ENCODE results near the gene EPS15.

The EPS15 gene

DNA sequence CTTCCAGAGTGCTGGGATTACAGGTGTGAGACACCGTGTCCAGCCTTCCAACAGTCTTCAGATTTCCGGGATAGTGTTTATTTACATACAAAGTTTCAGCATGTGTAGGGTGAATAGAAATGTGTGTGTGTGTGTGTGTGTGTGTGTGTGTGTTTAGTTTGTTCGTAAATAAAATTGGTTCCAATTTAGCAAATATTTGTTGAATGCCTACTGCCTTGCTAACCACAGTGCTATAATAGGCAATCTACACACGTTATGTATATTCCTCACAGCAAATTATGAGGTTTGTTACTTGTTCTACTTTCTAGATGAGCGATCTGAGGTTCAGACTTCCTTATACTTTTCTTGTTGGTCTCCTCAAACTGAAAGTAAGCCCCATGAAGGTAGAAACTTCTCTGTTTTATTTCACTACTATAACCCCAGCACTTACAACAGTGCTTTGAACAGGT lies 32.8 kb upstream of the EPS15 start:
- H3K36me3 ChIP-seq (replicated peaks), result no peaks in the 10 kb centered on the region
- H3K4me3 ChIP-seq (ENCODE audit: low read depth, low read length), result no peak overlapping the region
- in situ Hi-C loops (cut with HindIII; ENCODE audit: low pct_ligation_motif_present, low sequenced_read_pairs), result no loop called here
- no peak overlapping the region for H3K27ac ChIP-seq
- no peaks in the 10 kb centered on the region for H3K27me3 ChIP-seq (replicated peaks)
- TF ChIP-seq, protein P1, sequence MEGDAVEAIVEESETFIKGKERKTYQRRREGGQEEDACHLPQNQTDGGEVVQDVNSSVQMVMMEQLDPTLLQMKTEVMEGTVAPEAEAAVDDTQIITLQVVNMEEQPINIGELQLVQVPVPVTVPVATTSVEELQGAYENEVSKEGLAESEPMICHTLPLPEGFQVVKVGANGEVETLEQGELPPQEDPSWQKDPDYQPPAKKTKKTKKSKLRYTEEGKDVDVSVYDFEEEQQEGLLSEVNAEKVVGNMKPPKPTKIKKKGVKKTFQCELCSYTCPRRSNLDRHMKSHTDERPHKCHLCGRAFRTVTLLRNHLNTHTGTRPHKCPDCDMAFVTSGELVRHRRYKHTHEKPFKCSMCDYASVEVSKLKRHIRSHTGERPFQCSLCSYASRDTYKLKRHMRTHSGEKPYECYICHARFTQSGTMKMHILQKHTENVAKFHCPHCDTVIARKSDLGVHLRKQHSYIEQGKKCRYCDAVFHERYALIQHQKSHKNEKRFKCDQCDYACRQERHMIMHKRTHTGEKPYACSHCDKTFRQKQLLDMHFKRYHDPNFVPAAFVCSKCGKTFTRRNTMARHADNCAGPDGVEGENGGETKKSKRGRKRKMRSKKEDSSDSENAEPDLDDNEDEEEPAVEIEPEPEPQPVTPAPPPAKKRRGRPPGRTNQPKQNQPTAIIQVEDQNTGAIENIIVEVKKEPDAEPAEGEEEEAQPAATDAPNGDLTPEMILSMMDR (IDR thresholded peaks at IDR 0.05; ENCODE audit: low read depth, low read length, missing control alignments), result no peak
- DNase-seq, result no peak

DNA sequence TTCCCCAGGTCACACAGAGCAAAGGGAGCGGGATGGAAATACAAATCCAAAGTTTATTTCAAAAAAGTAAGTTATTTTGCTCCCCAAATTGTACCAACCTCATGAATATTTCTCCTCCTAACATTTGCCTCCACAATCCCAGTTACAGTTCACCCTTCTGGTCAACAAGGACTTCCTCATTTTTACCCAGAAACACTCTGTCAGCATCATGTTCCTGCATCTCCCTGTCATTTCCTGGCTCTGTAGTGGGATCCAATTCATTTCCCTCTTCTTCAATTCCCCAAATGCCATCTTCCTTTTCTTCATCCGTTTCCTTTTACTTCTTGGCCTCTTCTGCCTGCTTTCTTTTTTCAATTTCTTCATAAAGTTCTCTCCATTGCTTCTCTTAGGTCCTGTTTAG lies 32.0 kb upstream of the EPS15 start:
- TF ChIP-seq, protein P1 (IDR thresholded peaks at IDR 0.05; ENCODE audit: low read depth, low read length, missing control alignments), result no peak
- H3K36me3 ChIP-seq (replicated peaks), result no peaks in the 10 kb centered on the region
- no peaks in the 10 kb centered on the region for H3K27me3 ChIP-seq (replicated peaks)
- H3K27ac ChIP-seq, result no peak overlapping the region
- no peak for DNase-seq
- in situ Hi-C loops (cut with HindIII; ENCODE audit: low pct_ligation_motif_present, low sequenced_read_pairs), result no loop called here
- no peak overlapping the region for H3K4me3 ChIP-seq (ENCODE audit: low read depth, low read length)

DNA sequence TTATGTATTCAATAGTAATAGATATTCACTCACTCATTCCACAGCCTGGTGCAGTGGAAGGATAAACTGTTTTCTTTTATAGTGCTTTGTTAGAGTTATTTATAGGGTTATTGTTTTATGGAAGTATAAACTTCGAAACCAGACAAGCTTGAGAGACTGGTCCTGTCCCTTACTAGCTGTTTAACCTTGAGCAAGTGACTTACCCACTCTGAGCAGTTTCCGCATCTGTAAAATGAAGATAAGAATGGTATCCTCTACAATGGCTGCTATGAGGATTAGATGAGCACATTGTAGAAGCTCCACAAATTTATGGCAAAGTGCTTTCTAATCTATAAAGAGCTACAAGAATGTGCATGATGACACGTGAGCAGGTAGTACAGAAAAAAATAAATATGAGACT lies 30.8 kb upstream of the EPS15 start:
- in situ Hi-C loops (cut with HindIII; ENCODE audit: low pct_ligation_motif_present, low sequenced_read_pairs), result no loop called here
- TF ChIP-seq, protein P1 (IDR thresholded peaks at IDR 0.05; ENCODE audit: low read depth, low read length, missing control alignments), result no peak
- no peak overlapping the region for H3K4me3 ChIP-seq (ENCODE audit: low read depth, low read length)
- no peaks in the 10 kb centered on the region for H3K36me3 ChIP-seq (replicated peaks)
- no peak for DNase-seq
- no peak overlapping the region for H3K27ac ChIP-seq
- H3K27me3 ChIP-seq (replicated peaks), result no peaks in the 10 kb centered on the region

DNA sequence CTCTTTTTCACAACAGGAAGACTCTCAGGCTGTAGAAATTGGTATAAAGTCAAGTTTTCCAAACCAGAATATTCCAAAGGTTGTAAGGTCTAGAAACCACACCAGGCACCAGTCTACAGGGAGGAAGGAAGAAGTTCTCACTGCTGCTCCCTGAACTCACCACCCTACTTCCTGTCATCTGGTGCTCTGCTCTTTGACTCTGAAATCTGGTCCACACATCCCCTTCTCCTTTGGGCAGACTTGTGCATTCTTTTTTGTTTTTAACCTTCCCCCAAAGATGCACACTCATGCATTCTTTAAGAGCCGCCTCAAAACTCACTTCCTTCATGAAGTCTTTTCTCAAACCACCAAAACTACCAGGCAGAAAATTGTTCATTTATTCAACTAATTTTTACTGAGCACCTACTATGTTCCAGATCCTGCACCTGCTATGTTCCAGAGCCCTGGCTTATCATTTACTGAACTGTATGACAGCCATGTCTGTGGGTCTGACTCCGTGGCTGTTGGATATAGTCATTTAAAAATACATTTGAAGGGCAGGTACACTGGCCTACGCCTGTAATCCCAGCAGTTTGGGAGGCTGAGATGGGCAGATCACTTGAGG lies 30.1 kb upstream of the EPS15 start:
- no peaks in the 10 kb centered on the region for H3K36me3 ChIP-seq (replicated peaks)
- TF ChIP-seq, protein P1 (IDR thresholded peaks at IDR 0.05; ENCODE audit: low read depth, low read length, missing control alignments), result no peak
- no peak overlapping the region for H3K27ac ChIP-seq
- DNase-seq, result no peak
- H3K4me3 ChIP-seq (ENCODE audit: low read depth, low read length), result no peak overlapping the region
- no peaks in the 10 kb centered on the region for H3K27me3 ChIP-seq (replicated peaks)
- in situ Hi-C loops (cut with HindIII; ENCODE audit: low pct_ligation_motif_present, low sequenced_read_pairs), result no loop called here

DNA sequence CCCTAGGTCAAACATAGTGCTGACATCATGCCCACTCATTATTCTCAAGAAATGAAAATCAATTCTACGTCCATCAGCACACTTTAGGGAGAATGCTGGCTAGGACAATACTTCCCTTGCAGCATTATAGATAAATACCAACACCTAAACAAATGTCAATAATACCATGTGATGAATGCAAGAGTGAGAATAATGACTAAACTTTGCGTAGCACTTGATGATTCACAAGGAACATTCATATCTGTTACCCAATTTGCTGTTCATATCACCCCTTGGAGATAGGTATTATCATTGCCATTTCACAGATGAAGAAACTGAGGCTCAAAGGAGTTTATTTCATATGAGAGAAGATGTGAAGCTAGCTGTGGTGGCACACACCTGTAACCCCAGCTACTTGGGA lies 24.8 kb upstream of the EPS15 start:
- Histone ChIP-seq H3K4me3 (ENCODE audit: low read depth, low read length) (no peak overlapping the region), H3K36me3 (replicated peaks) (no peaks in the 10 kb centered on the region), H3K27ac (no peak overlapping the region), H3K27me3 (replicated peaks) (no peaks in the 10 kb centered on the region)
- DNase-seq, result no peak
- in situ Hi-C loops (cut with HindIII; ENCODE audit: low pct_ligation_motif_present, low sequenced_read_pairs), result no loop called here
- TF ChIP-seq, protein P1 (IDR thresholded peaks at IDR 0.05; ENCODE audit: low read depth, low read length, missing control alignments), result no peak

Measured in brain microvascular endothelial cell (primary cell).